ELF-1 (cell line): ENCODE results near the gene CA10.

Source experiments
- DNase-seq: peaks from one replicate; pipeline ENCODE4 v3.0.0-alpha.2; 2016; ENCODE audit warnings: low read depth, low spot score

CA10 gene

DNA sequence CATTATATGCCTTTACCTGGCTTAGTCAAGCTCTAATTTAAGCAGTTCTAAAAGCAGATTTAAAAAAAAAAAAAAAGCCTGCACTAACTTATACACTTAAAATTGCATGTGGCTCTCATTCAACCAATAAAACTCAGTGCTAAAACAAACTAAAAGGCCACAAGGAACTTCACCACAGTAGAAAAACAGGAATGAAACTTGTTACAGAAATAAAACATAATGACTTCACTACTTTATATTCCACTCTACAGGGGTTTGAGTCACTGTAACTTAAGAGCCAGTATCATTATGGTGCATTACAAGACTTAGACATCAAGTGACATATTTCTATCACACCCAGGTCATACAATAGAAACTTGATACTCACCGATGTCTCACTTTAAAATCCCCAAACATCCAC lies 11.1 kb downstream of the CA10 start:
- no peak for DNase-seq

DNA sequence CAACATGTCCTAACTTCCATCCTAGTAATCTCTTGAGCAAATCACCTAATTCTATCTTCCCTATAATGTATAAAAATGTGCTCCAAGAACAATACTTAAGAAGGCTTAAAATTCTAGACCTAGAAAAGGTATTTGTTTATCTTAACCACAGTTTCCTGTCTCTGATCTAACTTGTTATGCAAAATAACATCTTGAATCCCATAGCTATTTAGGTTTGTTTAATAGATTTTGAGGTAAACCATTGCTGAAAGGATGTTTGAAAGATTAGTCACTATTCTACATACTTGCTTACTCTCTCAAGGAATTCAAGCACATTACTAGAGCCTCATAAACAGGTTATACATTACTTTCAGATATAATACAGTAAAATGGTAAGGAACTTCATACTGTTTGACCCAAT lies 13.0 kb downstream of the CA10 start:
- DNase-seq, result no peak

DNA sequence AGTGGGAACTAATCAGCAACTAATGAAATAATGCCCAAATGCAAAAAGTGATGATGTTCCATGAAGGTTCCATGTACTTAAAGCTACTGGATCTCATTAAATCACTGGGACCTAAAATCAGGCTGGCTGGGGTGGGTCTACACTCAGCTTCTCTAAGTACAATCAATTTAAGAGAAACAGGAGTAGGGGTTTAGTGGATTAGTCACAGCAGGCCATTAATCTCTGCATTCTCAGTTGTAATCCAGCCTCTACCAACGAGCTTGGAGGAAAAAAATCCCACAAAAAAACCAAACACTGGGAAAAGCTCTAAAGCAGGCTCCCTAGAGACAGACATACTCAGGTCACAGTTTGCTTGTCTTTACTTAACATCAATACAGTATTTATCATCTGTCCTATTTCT lies 15.0 kb downstream of the CA10 start:
- no peak for DNase-seq

DNA sequence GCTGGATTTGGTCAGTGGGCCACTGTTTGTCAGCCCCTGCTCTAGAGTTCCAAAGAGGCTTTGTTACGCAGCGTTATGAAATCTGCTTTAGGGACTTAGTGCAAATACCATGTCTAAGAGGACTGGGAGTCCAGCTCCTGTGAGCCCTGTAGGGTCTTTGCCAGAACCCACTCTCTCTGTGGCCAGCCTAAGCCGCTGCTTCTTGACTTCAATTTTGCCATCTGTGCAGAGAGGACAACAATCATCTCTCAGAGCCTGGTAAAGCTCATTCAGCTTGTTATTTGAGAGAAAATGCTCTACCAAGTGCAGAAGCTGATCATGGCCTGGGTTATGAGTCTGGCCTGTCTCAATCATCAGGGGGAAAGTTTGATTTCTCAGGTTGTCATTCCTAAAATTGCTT lies 17.9 kb downstream of the CA10 start:
- no peak for DNase-seq

DNA sequence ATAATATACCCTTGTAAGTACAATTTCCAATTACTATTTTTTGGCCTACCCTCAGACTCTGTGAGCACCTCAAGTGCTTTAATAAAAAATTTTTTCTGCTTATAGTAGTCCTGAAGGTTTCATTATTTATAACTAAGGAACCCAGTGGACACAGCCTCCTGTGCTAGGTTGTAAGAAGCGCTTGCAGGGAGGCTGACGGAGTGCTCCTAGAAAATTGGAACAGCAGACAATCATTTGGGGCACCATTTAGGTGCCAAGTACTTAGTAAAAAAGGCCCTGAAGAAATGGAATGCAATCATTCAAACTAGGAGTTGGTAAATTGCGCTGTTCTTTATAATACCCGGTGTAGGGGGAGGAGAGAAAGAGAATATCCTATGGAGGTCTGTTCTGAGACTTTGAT lies 19.8 kb downstream of the CA10 start:
- no peak for DNase-seq

DNA sequence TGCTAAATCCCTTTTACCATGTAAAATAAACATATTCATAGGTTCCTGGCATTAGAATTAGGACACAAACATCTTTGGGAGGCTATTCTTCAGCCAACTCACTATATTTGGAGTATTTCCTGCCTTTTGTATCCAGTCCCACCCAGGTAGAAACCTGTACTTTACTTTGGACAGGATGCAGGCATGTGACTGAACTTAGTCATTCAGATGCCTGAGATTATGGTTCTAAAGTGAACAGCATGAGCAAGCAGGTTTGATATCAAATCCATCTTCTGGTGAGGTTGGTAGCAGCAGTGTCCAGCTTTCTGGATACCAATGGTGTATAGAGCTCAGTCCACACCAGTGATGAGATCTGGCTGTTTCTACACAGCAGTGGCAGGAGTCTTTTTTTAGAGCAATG lies 20.2 kb downstream of the CA10 start:
- DNase-seq, result no peak

DNA sequence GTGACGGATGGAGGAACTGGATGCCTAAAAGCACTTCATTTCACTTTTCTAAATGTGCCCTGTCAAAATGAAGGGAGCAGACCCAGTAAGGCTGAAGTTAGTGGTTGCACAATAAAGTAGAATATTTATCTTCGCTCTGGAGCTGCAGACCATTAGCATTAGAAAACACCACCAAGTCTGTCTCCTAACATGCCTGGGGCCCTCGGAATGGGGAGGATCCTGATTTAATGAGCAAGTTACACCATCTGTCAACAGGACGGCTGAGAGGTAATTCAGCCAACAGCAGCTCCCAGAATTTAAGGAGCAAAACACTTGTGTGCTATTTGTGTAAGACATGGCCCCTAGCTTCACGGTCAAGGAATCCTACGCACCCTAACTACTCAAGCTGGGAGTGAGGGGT lies 22.3 kb downstream of the CA10 start:
- peak; percentile 36 for DNase-seq

DNA sequence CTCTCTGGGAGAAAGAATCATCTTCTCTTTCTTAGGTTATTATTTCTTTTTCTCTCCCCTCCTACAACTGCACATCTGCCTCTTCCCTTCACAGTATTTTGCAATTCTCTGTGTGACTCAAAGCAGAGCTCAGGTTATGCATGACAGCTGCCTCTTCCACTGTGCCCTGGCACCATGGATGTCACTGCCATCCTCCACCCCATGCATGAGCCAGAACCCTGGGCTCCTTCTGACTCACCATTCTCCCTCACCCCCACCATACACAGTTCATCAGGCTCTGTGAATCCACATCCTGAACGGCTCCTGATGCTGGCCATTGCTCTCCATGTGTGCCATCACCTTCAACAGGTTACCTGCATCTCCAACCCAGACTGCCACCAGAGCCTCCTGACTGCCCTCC lies 23.9 kb downstream of the CA10 start:
- DNase-seq, result no peak

DNA sequence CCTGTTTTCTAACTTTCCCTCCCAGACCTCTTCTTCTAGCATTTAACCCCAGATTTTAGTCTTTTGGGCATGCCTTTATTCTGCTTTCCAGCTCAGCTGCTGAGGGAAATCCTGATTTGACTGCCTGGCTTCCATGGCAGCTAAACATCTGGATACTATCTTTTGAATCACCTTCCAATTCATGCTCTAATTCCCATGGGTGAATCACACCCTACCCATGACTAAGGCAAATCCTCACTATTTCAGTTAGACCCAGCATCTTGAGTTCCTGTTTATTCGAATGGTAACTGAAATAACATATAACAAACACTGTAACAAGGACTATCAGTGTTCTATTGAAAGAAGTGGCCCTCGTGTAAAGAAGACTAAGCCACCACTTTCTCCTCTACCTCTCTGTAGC lies 29.8 kb downstream of the CA10 start:
- no peak for DNase-seq

DNA sequence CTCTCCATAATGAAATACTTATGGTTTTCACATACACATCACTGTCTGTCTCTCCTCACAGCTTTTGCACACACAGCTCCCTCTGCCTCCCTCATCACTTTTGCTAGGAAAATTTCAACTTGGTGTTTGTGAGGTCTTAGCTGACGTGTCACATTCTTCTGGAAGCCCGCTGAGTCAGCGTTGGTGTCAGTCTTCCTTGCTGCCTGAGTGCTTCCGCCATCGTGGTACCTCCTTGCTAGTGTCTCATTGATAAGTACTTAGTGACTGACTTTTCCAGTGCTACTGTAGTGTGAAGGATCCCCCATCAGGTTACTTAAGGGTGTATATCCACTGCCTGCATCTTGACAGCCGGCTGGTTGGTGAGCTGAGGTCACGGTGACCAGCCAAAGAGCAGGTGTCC lies 33.5 kb downstream of the CA10 start:
- DNase-seq, result no peak

DNA sequence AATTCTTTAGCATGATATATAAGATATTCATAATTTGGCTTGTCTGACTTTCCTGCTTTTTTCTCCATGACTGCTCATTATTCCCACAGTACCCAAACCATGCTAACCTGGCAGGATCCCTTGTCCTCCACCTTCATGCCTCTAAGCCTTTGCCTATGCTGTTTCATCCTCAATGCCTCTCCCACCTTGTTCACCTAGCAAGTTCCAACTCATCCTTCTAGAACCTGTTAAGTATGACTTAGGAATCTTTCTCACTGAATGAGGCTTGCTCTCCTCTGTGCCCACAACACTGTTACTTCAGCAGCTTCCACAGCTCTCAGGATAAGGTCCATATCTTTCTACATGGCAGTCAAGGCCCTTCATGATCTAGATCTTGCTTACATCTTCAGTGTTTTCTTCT lies 34.0 kb downstream of the CA10 start:
- DNase-seq, result no peak

DNA sequence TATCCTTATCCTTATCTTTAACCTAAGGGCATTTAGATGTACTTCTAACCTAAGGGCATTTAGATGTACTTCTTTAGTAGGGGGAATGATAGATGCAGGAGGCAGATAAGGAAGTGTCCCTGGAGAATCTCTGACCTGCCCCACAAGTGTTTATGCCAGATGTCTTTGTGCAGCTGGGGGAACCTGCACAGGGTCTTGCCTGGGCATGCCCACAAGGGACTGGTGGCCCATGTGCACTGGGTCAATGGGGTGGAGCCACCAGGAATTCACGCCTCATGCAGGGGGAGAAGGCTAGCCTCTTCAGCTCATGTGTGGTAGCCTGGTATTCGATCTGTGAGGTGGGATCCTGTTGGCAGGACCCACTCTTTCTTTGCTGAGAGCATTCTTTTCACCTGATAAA lies 38.0 kb downstream of the CA10 start:
- DNase-seq, result no peak

DNA sequence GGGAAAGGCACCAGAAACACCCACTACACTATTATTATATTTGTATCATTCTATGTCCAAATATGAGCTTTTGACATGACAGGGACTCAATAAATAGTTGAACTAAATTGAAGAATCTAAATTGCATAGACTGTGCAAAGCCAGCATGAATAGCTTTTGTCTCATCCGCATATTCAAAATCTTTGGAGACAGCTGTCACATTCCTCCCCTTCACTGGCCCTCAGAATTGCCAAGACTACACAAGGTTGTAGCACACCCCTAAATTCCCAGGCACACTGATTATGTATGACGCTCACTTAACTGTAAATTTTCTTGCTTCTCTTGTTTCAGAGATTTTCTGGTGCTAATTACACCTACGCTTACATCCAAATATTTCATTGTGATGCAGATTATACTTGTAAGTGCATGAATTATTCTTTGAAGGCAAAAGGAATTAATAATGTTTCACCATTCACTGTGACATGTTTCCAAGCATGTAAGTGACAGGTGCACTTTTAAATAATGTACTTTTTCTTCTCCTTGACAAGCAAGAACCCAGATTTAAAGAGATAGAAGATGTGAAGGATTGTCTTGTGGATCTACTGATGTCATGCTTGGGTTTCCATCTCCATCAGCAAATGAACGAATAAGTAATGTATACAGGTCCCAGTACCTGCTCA lies 47.5 kb downstream of the CA10 start:
- no peak for DNase-seq

DNA sequence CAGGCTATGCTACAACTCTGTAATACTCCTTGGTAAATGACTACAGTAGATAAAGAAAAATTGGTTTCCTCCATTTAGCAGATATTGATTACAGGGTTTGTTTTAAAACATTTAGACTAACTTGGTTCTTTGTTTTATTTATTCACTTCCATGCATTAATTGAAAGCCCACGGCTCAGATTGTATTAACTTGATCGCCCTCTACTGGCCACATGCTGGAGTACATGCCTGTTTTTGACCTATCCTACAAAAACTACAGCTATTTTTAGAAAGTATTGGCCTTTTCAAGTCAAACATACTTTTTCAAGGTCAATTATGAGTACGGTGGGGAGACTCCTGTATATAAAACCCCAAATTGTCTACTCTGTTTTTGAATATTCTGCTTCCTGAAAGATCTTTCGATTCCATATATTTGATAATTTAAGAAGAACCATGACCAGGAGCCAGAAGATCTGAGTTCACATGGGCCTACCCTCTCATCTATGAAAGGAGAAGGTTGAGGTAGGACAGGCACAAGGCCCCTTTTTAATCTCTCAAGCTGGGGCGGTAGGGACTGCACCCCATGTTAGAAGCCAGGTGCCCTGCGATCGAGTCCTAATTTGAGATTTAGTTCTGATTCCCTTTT lies 51.8 kb downstream of the CA10 start:
- peak; percentile 9 for DNase-seq

DNA sequence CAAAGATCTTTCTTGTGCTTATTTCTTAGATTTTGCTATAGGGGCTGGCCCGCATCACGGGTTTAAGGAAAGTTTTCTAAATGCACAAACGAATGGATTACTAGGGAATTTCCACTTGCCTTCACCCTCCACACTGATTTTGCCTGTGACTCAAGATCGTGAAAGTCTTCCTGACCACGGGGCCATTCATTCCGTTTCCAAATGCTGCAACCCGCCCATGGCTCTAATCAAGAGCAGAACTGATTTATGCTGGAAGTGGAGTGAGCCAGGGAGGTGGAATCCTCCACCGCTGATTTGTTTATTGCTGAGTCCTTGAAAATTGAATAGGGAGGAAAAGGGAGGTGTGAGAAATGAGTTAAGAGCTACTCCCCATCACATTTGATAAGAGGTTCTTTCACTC lies 52.4 kb downstream of the CA10 start:
- no peak for DNase-seq

DNA sequence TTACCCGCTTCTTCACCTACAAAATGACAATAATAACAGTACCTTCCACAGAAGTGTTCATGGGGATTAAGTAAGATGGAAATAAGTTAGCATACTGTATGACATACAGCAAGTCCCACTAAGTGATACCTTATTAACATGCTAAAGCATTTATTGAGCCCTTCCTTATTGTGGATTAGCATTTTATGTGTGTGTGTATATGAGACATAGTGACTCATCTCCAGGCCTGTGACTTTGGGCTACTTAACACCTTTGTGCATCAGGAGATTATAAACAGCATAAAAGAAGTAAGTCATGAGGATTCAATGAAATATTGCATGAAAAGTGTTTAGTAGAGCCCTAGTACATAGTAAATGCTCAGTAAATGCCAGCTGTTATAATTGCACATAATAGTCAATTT lies 52.9 kb downstream of the CA10 start:
- DNase-seq, result no peak

DNA sequence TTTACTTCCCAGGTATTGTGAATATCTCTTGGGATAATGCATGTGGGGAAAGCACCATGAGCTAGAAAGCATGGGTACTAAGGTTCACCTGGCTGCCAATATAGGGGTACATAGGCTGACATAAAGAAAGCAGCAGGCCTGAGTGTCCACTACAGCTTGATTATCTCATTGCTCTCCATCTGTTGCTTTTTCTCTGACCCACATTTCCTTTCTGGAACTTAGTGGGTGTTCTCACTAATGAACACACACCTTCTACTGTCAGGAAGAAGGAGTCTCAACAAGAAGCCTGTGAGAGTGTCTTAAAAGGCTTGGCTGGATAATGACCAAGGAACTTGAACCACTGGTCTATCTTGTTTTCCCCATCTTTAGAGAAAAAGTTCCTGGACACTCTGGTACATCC lies 62.5 kb downstream of the CA10 start:
- no peak for DNase-seq

DNA sequence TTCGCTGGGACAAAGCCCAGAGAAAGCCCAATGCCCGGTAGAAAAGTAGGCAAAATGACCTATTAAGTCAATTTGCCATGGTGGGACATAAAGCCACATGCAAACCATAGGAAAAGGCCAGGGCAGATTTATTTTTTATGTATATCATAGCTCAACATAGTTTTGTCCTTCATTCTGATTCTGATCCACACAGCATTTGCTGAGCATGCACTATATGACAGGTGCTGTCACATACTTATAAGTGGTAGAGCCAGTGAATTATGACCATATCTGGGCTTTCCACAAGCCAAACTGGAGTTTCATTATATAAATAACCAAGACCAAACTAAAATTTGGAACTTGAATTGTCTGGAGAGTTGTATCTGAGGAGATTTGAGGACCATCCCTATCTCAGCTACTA lies 74.3 kb downstream of the CA10 start:
- no peak for DNase-seq

DNA sequence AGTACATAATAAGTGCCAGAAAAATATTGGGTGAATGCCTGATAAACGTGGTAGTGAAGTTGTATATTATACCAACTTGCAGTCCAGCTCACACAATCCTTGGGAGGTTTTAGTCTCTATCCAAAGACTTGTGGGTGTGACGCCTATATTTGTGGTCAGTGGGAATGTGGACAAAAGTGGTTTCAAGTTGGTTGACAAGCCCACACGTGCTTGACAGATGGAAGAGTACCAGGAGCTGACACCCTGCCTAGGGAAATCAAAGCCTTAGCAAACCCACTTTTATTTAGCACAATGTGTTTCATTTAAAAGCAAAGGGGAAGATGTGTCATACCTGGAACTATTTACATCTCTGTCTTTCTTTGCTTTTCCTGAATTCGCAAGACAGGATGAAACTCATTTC lies 79.0 kb downstream of the CA10 start:
- no peak for DNase-seq

DNA sequence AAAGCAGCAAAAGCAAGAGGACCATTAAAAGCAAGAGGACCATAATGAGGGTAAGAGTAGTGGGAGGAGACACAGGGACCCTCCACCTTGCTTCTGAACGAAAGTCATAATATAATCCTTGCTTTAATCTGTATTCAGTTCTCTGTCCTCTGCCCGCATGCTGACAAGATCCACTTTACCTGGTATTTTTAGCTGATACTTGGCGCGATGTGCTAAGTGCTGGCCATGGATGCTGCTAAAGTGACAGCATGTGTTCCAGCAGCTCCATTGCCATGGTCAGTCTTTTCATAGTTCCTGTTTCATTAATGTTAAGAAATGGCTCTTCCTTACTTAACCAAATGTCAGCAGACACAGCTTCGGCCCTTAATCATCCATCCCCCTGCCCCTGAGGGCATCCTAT lies 86.8 kb downstream of the CA10 start:
- DNase-seq, result no peak

DNA sequence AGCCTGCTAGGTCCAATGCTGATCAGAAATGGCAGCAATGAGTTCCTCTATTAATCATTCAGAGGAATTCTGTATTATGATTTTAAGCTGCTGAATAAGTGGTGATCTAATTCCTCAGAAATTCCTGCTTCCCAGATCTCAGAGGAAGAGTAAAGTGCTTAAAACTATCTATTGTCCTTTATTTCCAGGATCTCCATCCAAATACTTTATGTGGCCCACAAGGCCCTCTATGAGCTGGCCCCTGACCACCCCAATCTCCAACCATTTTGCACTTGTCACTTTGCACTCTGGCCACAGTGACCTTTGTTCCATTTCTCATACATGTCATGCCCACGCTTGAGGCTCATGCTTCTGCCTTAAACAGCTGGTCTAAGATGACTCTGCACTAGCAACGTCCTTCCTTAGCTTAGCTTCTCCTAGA lies 93.7 kb downstream of the CA10 start:
- DNase-seq, result no peak

DNA sequence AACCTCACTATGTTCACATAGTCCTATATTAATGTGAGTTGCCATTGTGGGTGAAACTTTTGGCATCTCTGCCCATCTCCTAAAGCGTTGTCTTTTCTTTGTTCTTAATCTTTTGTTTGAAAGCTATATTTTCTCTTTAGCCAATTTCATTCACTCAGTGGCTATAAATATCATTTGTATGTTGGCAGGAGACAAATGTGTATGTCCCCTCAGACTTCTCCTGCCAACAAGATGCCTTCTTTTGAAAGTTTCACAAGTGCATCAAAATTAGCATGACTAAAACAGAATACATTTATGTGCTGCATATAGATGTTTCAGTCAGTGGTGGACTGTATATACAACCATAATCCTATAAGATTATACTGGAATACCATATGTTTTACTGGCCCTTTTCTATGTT lies 109.0 kb downstream of the CA10 start:
- no peak for DNase-seq

DNA sequence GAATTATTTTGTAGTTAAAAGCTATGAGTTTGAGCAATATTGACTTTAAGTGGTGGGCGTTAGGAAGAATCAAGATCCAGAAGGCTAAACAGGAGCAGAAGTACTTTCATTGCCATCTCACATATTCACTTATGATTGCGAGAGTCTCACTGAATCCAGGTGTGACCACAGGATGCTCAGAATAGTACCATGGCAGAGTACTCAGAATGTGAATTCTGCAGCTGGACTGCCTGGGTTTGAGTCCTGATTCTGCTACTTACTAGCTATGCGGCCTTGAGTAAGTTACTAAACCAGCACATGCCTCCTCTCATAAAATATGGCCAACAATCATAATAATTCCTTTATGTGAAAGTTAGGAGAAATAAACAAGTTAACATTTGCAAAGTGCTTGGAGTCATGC lies 109.5 kb downstream of the CA10 start:
- DNase-seq, result no peak
